ENCODE measurements around the gene SSR3.

- TF ChIP-seq ZNF384 (IDR thresholded peaks at IDR 0.05) (no peak), SP1 (IDR thresholded peaks at IDR 0.05) (no peak), ARNT (IDR thresholded peaks at IDR 0.05) (no peak), HDGF (IDR thresholded peaks at IDR 0.05; ENCODE audit: borderline replicate concordance) (no peak), CTBP1 (IDR thresholded peaks at IDR 0.05; ENCODE audit: borderline replicate concordance) (no peak), FOXA1 (IDR thresholded peaks at IDR 0.05) (no peak), BHLHE40 (IDR thresholded peaks at IDR 0.05; ENCODE audit: borderline replicate concordance) (no peak), PKNOX1 (IDR thresholded peaks at IDR 0.05) (no peak), FOXM1 (IDR thresholded peaks at IDR 0.05; ENCODE audit: borderline replicate concordance) (no peak), SUZ12 (IDR thresholded peaks at IDR 0.05) (no peak), FOXK2 (IDR thresholded peaks at IDR 0.05) (no peak)
These were observed 26.1 kb upstream of the SSR3 start for GRCh38 chr3:156581033-156581432.

All from HEK293T (cell line).